K562 (cell line): ENCODE results near the gene CHIC2. TPM values are rescaled to one million over a fixed set of nuclear protein-coding genes. Genes with fewer than 3 reads are reported as not detected.

Experiments
- ATAC-seq: fragments of 200-7000 bp; cut with Tn5 transposase; 3 replicates; pipeline ENCODE4 v1.9.1; 2020; ENCODE audit warnings: moderate library complexity
- BruUV-seq: library from RNA; stranded (reverse); fragments of 400-500 nt; replicated peaks from 2 replicates; lab custom pipeline; 2021; lab: Mats Ljungman, UMichigan
- CTCF ChIA-PET: fragments of 300-600 bp; formaldehyde crosslinking; extraction: SDS; loops from one replicate; lab custom pipeline; 2021; ENCODE audit warnings: low intra/inter-chr PET ratio; lab: Yijun Ruan, JAX
- POLR2A ChIA-PET: fragments of 300-600, 350-650 bp; sonication (Branson Sonifier 250); formaldehyde crosslinking; extraction: SDS; loops from one replicate; lab custom pipeline; 2021; ENCODE audit warnings: antibody characterized with exemption, inconsistent platforms; lab: Yijun Ruan, JAX
- DNase-seq, 4 experiments: peaks; one replicate each; pipeline versions ENCODE4 v3.0.0 to v3.0.0-alpha.2; 2011 to 2018; ENCODE audit warnings: low spot score in 3 of 4, mixed read lengths in 3 of 4; ENCODE audit errors: extremely low read depth in 1 of 4
- FAIRE-seq: peaks from 2 replicates; lab custom pipeline; 2011; peaks lifted over from hg19 to GRCh38; lab: Jason Lieb, UNC
- H2AFZ ChIP-seq: 2 replicates; pipeline ENCODE4 v1.6.0; 2011; ENCODE audit warnings: low read depth, low read length, control low read depth, inconsistent platforms
- H3K27ac ChIP-seq: fragments of 200-600 bp; 3 replicates; pipeline ENCODE4 v1.8.0; 2011; ENCODE audit warnings: low read depth, mild to moderate bottlenecking, control low read depth, inconsistent platforms, low read length, moderate library complexity, mixed read lengths; ENCODE audit errors: extremely low read depth
- H3K27me3 ChIP-seq, 2 experiments: fragments of 300-600 bp in 1 of 2; 2 replicates in 1 of 2; 3 replicates in 1 of 2; pipeline versions ENCODE4 v1.6.0 to v1.8.0; 2011; ENCODE audit warnings: inconsistent platforms in 2 of 2, low read length in 2 of 2, mild to moderate bottlenecking in 1 of 2, mixed read lengths in 1 of 2, moderate library complexity in 1 of 2; ENCODE audit not compliant: control insufficient read depth in 2 of 2, insufficient read depth in 2 of 2
- H3K36me3 ChIP-seq: fragments of 300-600 bp; 3 replicates; pipeline ENCODE4 v1.8.0; 2011; ENCODE audit warnings: mild to moderate bottlenecking, low read length, inconsistent platforms; ENCODE audit not compliant: control insufficient read depth, insufficient read depth
- H3K4me1 ChIP-seq, 2 experiments: fragments of 200-600 bp in 1 of 2; replicated peaks in 1 of 2; 2 replicates in 1 of 2; 3 replicates in 1 of 2; pipeline versions ENCODE4 v1.5.1 to v1.8.0; 2011; ENCODE audit warnings: inconsistent platforms in 2 of 2, low read length in 2 of 2, mild to moderate bottlenecking in 1 of 2, mixed read lengths in 1 of 2, moderate library complexity in 1 of 2; ENCODE audit not compliant: control insufficient read depth in 2 of 2, insufficient read depth in 2 of 2
- H3K4me2 ChIP-seq: 2 replicates; pipeline ENCODE4 v1.6.1; 2011; ENCODE audit warnings: low read length, control low read depth, inconsistent platforms, mixed read lengths; ENCODE audit not compliant: insufficient read depth
- H3K4me3 ChIP-seq: fragments of 200-600 bp; sonication (generic), shearing (Covaris generic); 2 replicates; pipeline ENCODE4 v1.5.1; 2016; ENCODE audit warnings: control low read depth, inconsistent platforms
- H3K79me2 ChIP-seq: fragments of 200-600 bp; 3 replicates; pipeline ENCODE4 v1.8.0; 2011; ENCODE audit warnings: low read length, inconsistent platforms; ENCODE audit not compliant: control insufficient read depth, insufficient read depth
- H3K9ac ChIP-seq, 2 experiments: 2 replicates each; pipeline versions ENCODE4 v1.6.0 to v1.6.1; 2011; ENCODE audit warnings: low read depth in 2 of 2, low read length in 2 of 2, control low read depth in 1 of 2, inconsistent platforms in 1 of 2, mild to moderate bottlenecking in 1 of 2, mixed read lengths in 1 of 2; ENCODE audit not compliant: insufficient read depth in 1 of 2
- H3K9me1 ChIP-seq: one replicate; pipeline ENCODE4 v1.6.0; 2011; ENCODE audit warnings: inconsistent platforms, mild to moderate bottlenecking, low read length, moderate library complexity; ENCODE audit not compliant: control insufficient read depth, insufficient read depth
- H3K9me3 ChIP-seq: replicated peaks from 2 replicates; pipeline ENCODE4 v1.5.1; 2011; ENCODE audit warnings: low read depth, low read length, inconsistent platforms; ENCODE audit not compliant: control insufficient read depth, insufficient read depth
- H4K20me1 ChIP-seq: replicated peaks from 2 replicates; pipeline ENCODE4 v1.6.1; 2011; ENCODE audit warnings: low read length, inconsistent platforms, mixed read lengths; ENCODE audit not compliant: control insufficient read depth, insufficient read depth
- CBX8 ChIP-seq: fragments of 200-600 bp; sonication (generic); IDR thresholded peaks from 2 replicates; pipeline ENCODE4 v1.6.1; 2012; ENCODE audit warnings: borderline replicate concordance, mixed run types, low read depth, mild to moderate bottlenecking, moderate library complexity, mixed read lengths, low read length, control low read depth, inconsistent platforms; ENCODE audit not compliant: poor library complexity, severe bottlenecking; ENCODE audit errors: extremely low read depth
- JUN ChIP-seq, 2 experiments: sonication (generic) in 1 of 2; formaldehyde crosslinking in 1 of 2; IDR thresholded peaks; 2 replicates each; pipeline versions ENCODE4 v1.6.1 to v1.8.0; 2012 to 2022; ENCODE audit warnings: borderline replicate concordance in 2 of 2, mild to moderate bottlenecking in 2 of 2, improper control_type of control experiment in 1 of 2, low read depth in 1 of 2, low read length in 1 of 2, missing genetic modification reagents in 1 of 2
- LARP7 ChIP-seq: fragments of 450-650 bp; IDR thresholded peaks from 2 replicates; pipeline ENCODE4 v1.6.1; 2016
- ZNF277 ChIP-seq: fragments of 250-450 bp; sonication (Bioruptor Pico); IDR thresholded peaks from 2 replicates; pipeline ENCODE4 v1.8.0; 2022; ENCODE audit warnings: inconsistent platforms, mild to moderate bottlenecking, moderate library complexity, borderline replicate concordance
- ZNF696 ChIP-seq: fragments of 250-450 bp; sonication (Bioruptor Pico); conservative IDR thresholded peaks from 2 replicates; pipeline ENCODE4 v1.4.0; 2020; ENCODE audit warnings: mild to moderate bottlenecking, moderate library complexity
- WGBS: fragments of 100-300 bp; shearing (Covaris generic); methylation state at CpG from one replicate; pipeline ENCODE4 v1.1.6; 2016; ENCODE audit warnings: low coverage, mixed read lengths; ENCODE audit not compliant: insufficient coverage; ENCODE audit errors: missing lambda C conversion rate; 5-methylcytosine and 5-hydroxymethylcytosine counted together
- in situ Hi-C: fragments of 300-500 bp; cut with MboI; formaldehyde crosslinking; loops from 4 replicates; pipeline ENCODE4 v1.15.0; 2018; ENCODE audit warnings: inconsistent platforms, mixed read lengths
- intact Hi-C: fragments of 100-400 bp; cut with micrococcal nuclease; formaldehyde crosslinking; loops from 2 replicates; pipeline ENCODE4 v1.14.2; 2022
- polyA plus RNA-seq, 8 experiments: library from polyadenylated mRNA; depleted of rRNA in 4 of 8; stranded (reverse) in 5 of 8; unstranded in 3 of 8; fragments of >200 nt; fragmentation: Nextera tagmentation in 2 of 8; fragmentation: Illumina TruSeq in 1 of 8; extraction: Ambion mirVana in 2 of 8; extraction: Trizol in 1 of 8; gene quantifications; 2 replicates each; pipeline versions ENCODE4 v1.2.1 to v1.2.3, GENCODE V29; 2011 to 2014; ENCODE audit warnings: inconsistent platforms in 1 of 8, missing spikeins in 1 of 8
- total RNA-seq, 7 experiments: library from RNA; depleted of rRNA in 6 of 7; stranded (reverse); fragments of >200 nt in 6 of 7; fragmentation: Illumina TruSeq in 2 of 7; extraction: Trizol in 2 of 7; gene quantifications; 2 replicates each; pipeline versions ENCODE4 v1.2.1 to v1.2.3, GENCODE V29; 2011 to 2021; ENCODE audit warnings: low replicate concordance in 1 of 7

The CHIC2 gene
- total and polyA plus RNA-seq, 9 of the 15 experiments (the other 6 are each of a cell fraction or from before 2014, with no cell fraction given) = 0.89 to 25.1 (median 12.1) TPM

- TF ChIP-seq JUN (IDR thresholded peaks at IDR 0.05; ENCODE audit: borderline replicate concordance, low read depth, low read length) = no peak
- TF ChIP-seq JUN (CRISPR knock-in tag; IDR thresholded peaks at IDR 0.05; ENCODE audit: borderline replicate concordance) = no peak
These were observed 23.3 kb downstream of the CHIC2 start (continued) for GRCh38 chr4:54041100-54041499.

- Histone ChIP-seq H3K79me2 (no peaks in the 10 kb centered on the region), H3K4me1 (no peaks in the 10 kb centered on the region), H3K9me3 (no peaks in the 10 kb centered on the region), H4K20me1 (no peaks in the 10 kb centered on the region), H3K9ac (no peak overlapping the region), H2AFZ (no peak overlapping the region), H3K4me3 (no peak overlapping the region), H3K27ac (no peak overlapping the region), H3K36me3 (no peaks in the 10 kb centered on the region), H3K27me3 (no peaks in the 10 kb centered on the region), H3K4me2 (no peak overlapping the region), H3K9me1 (no peaks in the 10 kb centered on the region)
- 68% methylated on average over 3 of the region's 3 CpGs for WGBS
- ATAC-seq = no peak
- no peak for DNase-seq
- FAIRE-seq = no peak
- CTCF ChIA-PET = interaction anchor here (0.5 kb wide), 1 partner anchor 454 kb away, joined by 3 read pairs; no protein-coding TSS in a partner anchor
- no peak for TF ChIP-seq LARP7
- TF ChIP-seq ZNF696 (CRISPR knock-in tag) = no peak
- TF ChIP-seq ZNF277 = no peak
- TF ChIP-seq JUN (IDR thresholded peaks at IDR 0.05; ENCODE audit: borderline replicate concordance, low read depth, low read length) = no peak
- TF ChIP-seq JUN (CRISPR knock-in tag; IDR thresholded peaks at IDR 0.05; ENCODE audit: borderline replicate concordance) = no peak
- TF ChIP-seq CBX8 = no peak
- BruUV-seq = no TSS peak
- in situ Hi-C loops = no loop called here
- POLR2A ChIA-PET = interaction anchor here (0.7 kb wide), 1 partner anchor 94 kb away, joined by 3 read pairs; no protein-coding TSS in a partner anchor
- intact Hi-C loops = no loop called here
These were observed 26.3 kb downstream of the CHIC2 start for GRCh38 chr4:54038056-54038455.
